H1 (cell line): ENCODE results near the gene SRRM3. TPM values are rescaled to one million over a fixed set of nuclear protein-coding genes. Genes with fewer than 3 reads are reported as not detected.

Experiments used
- CTCF ChIA-PET: fragments of 300-600 bp; sonication (Branson Sonifier 250); formaldehyde crosslinking; loops from one replicate; lab custom pipeline; 2021; ENCODE audit not compliant: partially characterized antibody; lab: Charles Lee
- POLR2A ChIA-PET: fragments of 300-600 bp; sonication (Branson Sonifier 250); formaldehyde crosslinking; loops from one replicate; lab custom pipeline; 2021; ENCODE audit warnings: inconsistent platforms; ENCODE audit not compliant: partially characterized antibody; lab: Charles Lee
- DNase-seq, 2 experiments: peaks; one replicate each; pipeline versions ENCODE4 v3.0.0 to v3.0.0-alpha.2; 2010 to 2022; ENCODE audit warnings: low spot score in 2 of 2, low read depth in 1 of 2, mixed read lengths in 1 of 2
- FAIRE-seq: peaks from 2 replicates; lab custom pipeline; 2011; peaks lifted over from hg19 to GRCh38; lab: Jason Lieb, UNC
- H2AFZ ChIP-seq: 2 replicates; pipeline ENCODE4 v1.8.1; 2012; ENCODE audit warnings: low read length, inconsistent platforms
- H2AK5ac ChIP-seq: 2 replicates; pipeline ENCODE4 v1.6.1; 2013; ENCODE audit warnings: low read depth, low read length
- H2BK120ac ChIP-seq: replicated peaks from 2 replicates; pipeline ENCODE3; 2013; ENCODE audit warnings: low read depth, low read length, inconsistent platforms
- H2BK12ac ChIP-seq: 2 replicates; pipeline ENCODE4 v1.6.1; 2013; ENCODE audit warnings: low read depth, low read length
- H2BK15ac ChIP-seq: 2 replicates; pipeline ENCODE4 v1.6.1; 2013; ENCODE audit warnings: low read length
- H2BK20ac ChIP-seq: 2 replicates; pipeline ENCODE4 v1.6.1; 2013; ENCODE audit warnings: low read length
- H2BK5ac ChIP-seq: 2 replicates; pipeline ENCODE4 v1.6.1; 2013; ENCODE audit warnings: low read depth, low read length
- H3K14ac ChIP-seq: 2 replicates; pipeline ENCODE4 v1.6.1; 2013; ENCODE audit warnings: inconsistent platforms; ENCODE audit not compliant: insufficient read length
- H3K18ac ChIP-seq: 2 replicates; pipeline ENCODE4 v1.6.1; 2013; ENCODE audit warnings: low read length; ENCODE audit errors: extremely low read depth
- H3K23ac ChIP-seq: 2 replicates; pipeline ENCODE4 v1.6.1; 2013; ENCODE audit warnings: inconsistent platforms; ENCODE audit not compliant: insufficient read length
- H3K23me2 ChIP-seq: 2 replicates; pipeline ENCODE4 v1.6.1; 2013; ENCODE audit warnings: low read depth, low read length
- H3K27ac ChIP-seq: 2 replicates; pipeline ENCODE4 v1.6.1; 2011; ENCODE audit warnings: low read depth, low read length, inconsistent platforms
- H3K27me3 ChIP-seq, 4 experiments: replicated peaks in 1 of 4; 1 replicate in 1 of 4; 2 replicates in 3 of 4; pipeline versions ENCODE4 v1.6.1 to v1.8.1; 2011 to 2013; ENCODE audit warnings: low read length in 3 of 4, mild to moderate bottlenecking in 3 of 4, inconsistent platforms in 2 of 4, mixed read lengths in 2 of 4, moderate library complexity in 1 of 4; ENCODE audit not compliant: control insufficient read depth in 3 of 4, insufficient read depth in 3 of 4; ENCODE audit errors: extremely low read depth in 1 of 4
- H3K36me3 ChIP-seq, 4 experiments: 2 replicates each; pipeline versions ENCODE4 v1.6.1 to v1.8.1; 2011 to 2013; ENCODE audit warnings: mild to moderate bottlenecking in 4 of 4, low read length in 3 of 4, moderate library complexity in 2 of 4, control low read depth in 1 of 4, inconsistent platforms in 1 of 4; ENCODE audit not compliant: insufficient read depth in 4 of 4, control insufficient read depth in 2 of 4
- H3K4ac ChIP-seq: replicated peaks from 2 replicates; pipeline ENCODE3; 2013; ENCODE audit warnings: low read length, low read depth, mixed read lengths, inconsistent platforms; ENCODE audit not compliant: insufficient read length
- H3K4me1 ChIP-seq, 4 experiments: replicated peaks in 1 of 4; 1 replicate in 1 of 4; 2 replicates in 3 of 4; pipeline versions ENCODE4 v1.6.1 to v1.8.1; 2011 to 2013; ENCODE audit warnings: low read length in 3 of 4, inconsistent platforms in 2 of 4, mixed read lengths in 1 of 4; ENCODE audit not compliant: insufficient read depth in 4 of 4, control insufficient read depth in 3 of 4
- H3K4me2 ChIP-seq, 2 experiments: 2 replicates each; pipeline versions ENCODE4 v1.6.1 to v1.8.1; 2011 to 2013; ENCODE audit warnings: low read depth in 2 of 2, low read length in 2 of 2, control low read depth in 1 of 2, inconsistent platforms in 1 of 2, mild to moderate bottlenecking in 1 of 2; ENCODE audit not compliant: insufficient read depth in 1 of 2
- H3K4me3 ChIP-seq, 4 experiments: fragments of 200-600, 300-600 bp in 1 of 4; sonication (generic), shearing (Covaris generic), sonication (Bioruptor Twin) in 1 of 4; 2 replicates each; pipeline versions ENCODE4 v1.5.1 to v1.8.1; 2011 to 2016; ENCODE audit warnings: low read length in 4 of 4, low read depth in 3 of 4, control low read depth in 2 of 4, inconsistent platforms in 2 of 4, mild to moderate bottlenecking in 2 of 4, mixed read lengths in 1 of 4, moderate library complexity in 1 of 4; ENCODE audit not compliant: insufficient read depth in 2 of 4; ENCODE audit errors: extremely low read depth in 1 of 4
- H3K56ac ChIP-seq: replicated peaks from 2 replicates; pipeline ENCODE3; 2013; ENCODE audit warnings: low read depth, mild to moderate bottlenecking, mixed read lengths, low read length, inconsistent platforms; ENCODE audit not compliant: insufficient read length
- H3K79me1 ChIP-seq: 2 replicates; pipeline ENCODE4 v1.6.1; 2013; ENCODE audit warnings: low read depth, low read length, control low read depth
- H3K79me2 ChIP-seq, 2 experiments: 2 replicates each; pipeline versions ENCODE4 v1.6.1 to v1.8.1; 2012 to 2013; ENCODE audit warnings: low read length in 2 of 2, mild to moderate bottlenecking in 2 of 2, inconsistent platforms in 1 of 2; ENCODE audit not compliant: insufficient read depth in 2 of 2, control insufficient read depth in 1 of 2
- H3K9ac ChIP-seq, 4 experiments: replicated peaks in 1 of 4; 1 replicate in 1 of 4; 2 replicates in 3 of 4; pipeline versions ENCODE4 v1.6.1 to v1.8.1; 2011 to 2013; ENCODE audit warnings: low read depth in 3 of 4, low read length in 3 of 4, control low read depth in 2 of 4, mild to moderate bottlenecking in 2 of 4, moderate library complexity in 2 of 4, inconsistent platforms in 1 of 4; ENCODE audit errors: extremely low read depth in 1 of 4
- H3K9me3 ChIP-seq, 2 experiments: 2 replicates each; pipeline versions ENCODE4 v1.6.1 to v1.8.1; 2012 to 2013; ENCODE audit warnings: mild to moderate bottlenecking in 2 of 2, moderate library complexity in 2 of 2, control low read depth in 1 of 2, inconsistent platforms in 1 of 2, low read depth in 1 of 2, low read length in 1 of 2, mixed read lengths in 1 of 2; ENCODE audit not compliant: insufficient read depth in 2 of 2
- H4K20me1 ChIP-seq, 2 experiments: replicated peaks in 1 of 2; 2 replicates each; pipeline versions ENCODE3 to v1.8.1; 2011 to 2013; ENCODE audit warnings: inconsistent platforms in 2 of 2, low read length in 2 of 2, mild to moderate bottlenecking in 1 of 2; ENCODE audit not compliant: insufficient read depth in 2 of 2, control insufficient read depth in 1 of 2
- H4K5ac ChIP-seq: 2 replicates; pipeline ENCODE4 v1.6.1; 2013; ENCODE audit warnings: low read length, low read depth, mixed read lengths, inconsistent platforms; ENCODE audit not compliant: insufficient read length
- H4K8ac ChIP-seq: 2 replicates; pipeline ENCODE4 v1.8.0; 2013; ENCODE audit warnings: mild to moderate bottlenecking, moderate library complexity, low read length, inconsistent platforms; ENCODE audit not compliant: insufficient read depth; ENCODE audit errors: extremely low read depth
- H4K91ac ChIP-seq: replicated peaks from 2 replicates; pipeline ENCODE3; 2013; ENCODE audit warnings: low read length, mixed read lengths, inconsistent platforms; ENCODE audit not compliant: insufficient read length
- BRCA1 ChIP-seq: IDR thresholded peaks from 2 replicates; pipeline ENCODE4 v1.6.1; 2012; ENCODE audit warnings: low read depth, low read length, improper control_type of control experiment
- MAFK ChIP-seq: IDR thresholded peaks from 2 replicates; pipeline ENCODE4 v1.6.1; 2012; ENCODE audit warnings: low read depth, mild to moderate bottlenecking, improper control_type of control experiment, low read length
- NANOG ChIP-seq: IDR thresholded peaks from 2 replicates; pipeline ENCODE4 v1.6.1; 2011; ENCODE audit warnings: low read length, low read depth, mild to moderate bottlenecking, inconsistent platforms; ENCODE audit not compliant: insufficient read depth, poor library complexity, severe bottlenecking
- RBBP5 ChIP-seq: IDR thresholded peaks from 2 replicates; pipeline ENCODE4 v1.7.1; 2012; ENCODE audit warnings: low read depth, mild to moderate bottlenecking, inconsistent platforms, low read length, moderate library complexity, borderline replicate concordance
- RFX5 ChIP-seq: IDR thresholded peaks from 2 replicates; pipeline ENCODE4 v1.6.1; 2011; ENCODE audit warnings: low read depth, low read length, improper control_type of control experiment, borderline replicate concordance
- SIN3A ChIP-seq, 2 experiments: IDR thresholded peaks in 1 of 2; conservative IDR thresholded peaks in 1 of 2; 2 replicates each; pipeline ENCODE4 v1.6.1; 2011 to 2012; ENCODE audit warnings: low read length in 2 of 2, improper control_type of control experiment in 1 of 2, low read depth in 1 of 2, mild to moderate bottlenecking in 1 of 2
- WGBS, 2 experiments: shearing (Covaris generic) in 1 of 2; methylation state at CpG; one replicate each; pipeline versions ENCODE4 v1.1.6 to v1.1.7; 2013 to 2015; ENCODE audit warnings: low lambda C conversion rate in 2 of 2, mixed read lengths in 2 of 2, inconsistent platforms in 1 of 2, low coverage in 1 of 2, missing lambda C conversion rate in 1 of 2; ENCODE audit not compliant: insufficient replicate concordance in 2 of 2, insufficient coverage in 1 of 2, insufficient read length in 1 of 2; ENCODE audit errors: extremely low coverage in 1 of 2, missing lambda C conversion rate in 1 of 2; 5-methylcytosine and 5-hydroxymethylcytosine counted together
- polyA plus RNA-seq, 7 experiments: library from polyadenylated mRNA; depleted of rRNA in 3 of 7; stranded (reverse) in 5 of 7; unstranded in 2 of 7; fragments of >200 nt in 5 of 7; fragments of 200-250 nt in 2 of 7; gene quantifications; 1 replicate in 5 of 7; 2 replicates in 1 of 7; 4 replicates in 1 of 7; pipeline versions ENCODE4 v1.2.1 to v1.2.3, GENCODE V29; 2011 to 2013; ENCODE audit warnings: missing spikeins in 2 of 7, mixed read lengths in 2 of 7
- total RNA-seq: library from RNA; stranded (reverse); fragmentation: NEBNext Ultra II Directional; extraction: Animal tissue kit (Norgen Biotek cat#: 25700); gene quantifications from 2 replicates; pipeline ENCODE4 v1.2.1, GENCODE V29; 2021
- TF ChIP-seq, protein P1 (sequence below): IDR thresholded peaks from 2 replicates; pipeline ENCODE4 v1.6.1; 2012; ENCODE audit warnings: low read length, inconsistent platforms

Gene SRRM3
- total and polyA plus RNA-seq, 2 of the 8 experiments (the other 6 are each of a cell fraction or from before 2014, with no cell fraction given), result 10.4 to 17.4 TPM

DNA sequence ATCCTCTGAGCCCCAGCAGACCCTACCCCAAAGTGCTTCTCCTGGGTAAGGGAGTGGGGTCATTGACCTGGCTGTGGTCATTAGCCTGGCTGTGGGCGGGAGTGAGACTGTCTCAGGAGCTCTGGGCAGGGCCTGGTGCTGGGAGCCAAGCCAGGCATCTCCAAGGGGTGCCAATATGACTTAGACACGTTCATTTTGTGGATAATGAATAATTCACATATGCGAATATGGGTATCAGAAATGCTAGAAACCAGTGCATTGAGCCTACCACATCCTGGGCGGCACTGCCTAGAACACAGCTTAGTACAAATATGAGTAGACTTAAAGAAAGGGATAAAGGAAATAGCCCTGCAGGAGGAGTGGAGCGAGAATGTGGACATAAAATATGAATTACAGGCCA is 14.4 kb upstream of the SRRM3 start:
- Histone ChIP-seq H2AK5ac (no peak overlapping the region), H3K9ac (no peak overlapping the region), H2BK20ac (no peak overlapping the region; the same call in 1 of the 2 replicates), H4K8ac (no peak overlapping the region), H3K23me2 (no peaks in the 10 kb centered on the region), H3K4me2 (no peak overlapping the region), H2AFZ (no peak overlapping the region), H4K20me1 (no peaks in the 10 kb centered on the region), H4K5ac (no peak overlapping the region)
- TF ChIP-seq RBBP5 (no peak), SIN3A (conservative IDR thresholded peaks at IDR 0.05 in 1 of 2, IDR thresholded peaks at IDR 0.05 in 1 of 2; ENCODE audit: low read depth in 1 of 2, low read length in 2 of 2) (no peak), RFX5 (no peak), MAFK (no peak), NANOG (no peak), BRCA1 (no peak)
- TF ChIP-seq, protein P1, sequence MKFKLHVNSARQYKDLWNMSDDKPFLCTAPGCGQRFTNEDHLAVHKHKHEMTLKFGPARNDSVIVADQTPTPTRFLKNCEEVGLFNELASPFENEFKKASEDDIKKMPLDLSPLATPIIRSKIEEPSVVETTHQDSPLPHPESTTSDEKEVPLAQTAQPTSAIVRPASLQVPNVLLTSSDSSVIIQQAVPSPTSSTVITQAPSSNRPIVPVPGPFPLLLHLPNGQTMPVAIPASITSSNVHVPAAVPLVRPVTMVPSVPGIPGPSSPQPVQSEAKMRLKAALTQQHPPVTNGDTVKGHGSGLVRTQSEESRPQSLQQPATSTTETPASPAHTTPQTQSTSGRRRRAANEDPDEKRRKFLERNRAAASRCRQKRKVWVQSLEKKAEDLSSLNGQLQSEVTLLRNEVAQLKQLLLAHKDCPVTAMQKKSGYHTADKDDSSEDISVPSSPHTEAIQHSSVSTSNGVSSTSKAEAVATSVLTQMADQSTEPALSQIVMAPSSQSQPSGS, result no peak
- TF ChIP-seq, all 59 proteins: peak for 0
- Histone ChIP-seq H2BK15ac (0 out of 2 replicates have a peak overlapping the region, but pooled peaks have one; percentile 95), H2BK5ac (no peak overlapping the region), H3K27me3 (no peaks in the 10 kb centered on the region), H3K36me3 (no peaks in the 10 kb centered on the region), H2BK12ac (0 out of 2 replicates have a peak overlapping the region, but pooled peaks have one; percentile 84), H4K91ac (peak overlapping the region; percentile 74), H3K18ac (no peak overlapping the region), H3K79me1 (no peaks in the 10 kb centered on the region), H3K23ac (no peak overlapping the region), H3K4me3 (no peak overlapping the region), H2BK120ac (no peak overlapping the region), H3K4me1 (peaks cover 0 to 11% (median 8%) of the 10 kb centered on the region in 4 experiments; a peak in 6 of 7 replicates), H3K56ac (no peak overlapping the region), H3K9me3 (0 out of 4 replicates have a peak, but pooled peaks cover 0 to 5% of the 10 kb centered on the region in 2 experiments), H3K4ac (no peak overlapping the region), H3K79me2 (no peaks in the 10 kb centered on the region), H3K14ac (no peak overlapping the region), H3K27ac (no peak overlapping the region)
- no peak for DNase-seq
- no peak for FAIRE-seq
- POLR2A ChIA-PET, result interaction anchor here (1.0 to 1.1 kb wide), 2 partner anchors 21 to 267 kb away, joined by 3 to 4 read pairs; no protein-coding TSS in a partner anchor
- WGBS, 2 experiments, result 79% methylated on average over 5 of the region's 5 CpGs; no CpG with 5 or more reads in 1 of the 2 experiments
- CTCF ChIA-PET, result interaction anchor here (0.7 to 17.7 kb wide), 9 partner anchors 10 to 240 kb away, joined by 3 to 155 read pairs (median 11); partner anchors contain the start of gene SRRM3
